GM18519 (cell line): Measurements from ENCODE around the gene NUP93.

Experiments used
- ATAC-seq: cut with Tn5 transposase; IDR thresholded peaks from one replicate; pipeline ENCODE4 v1.9.1; 2021; ENCODE audit warnings: mild to moderate bottlenecking, moderate library complexity; ENCODE audit not compliant: unreplicated experiment, low FRiP score

Gene NUP93

GRCh38 chr16:56729735-56730662 is at the start of gene NUP93:
TSS of gene NUP93 (plus strand) at chr16:56730129. CDS start at chr16:56748248, 18,119 bp downstream.
- peak; percentile 63 for ATAC-seq

- peak; percentile 89 for ATAC-seq
Measured at GRCh38 chr16:56681939-56682702, 47.8 kb upstream of the NUP93 start, which contains the start of gene MT1X. TSS of gene MT1X (plus strand) at chr16:56682470. CDS start at chr16:56682541, 71 bp downstream.

GRCh38 chr16:56682703-56683397 is 47.1 kb upstream of the NUP93 start:
- no peak for ATAC-seq

GRCh38 chr16:56683424-56684172 is 46.3 kb upstream of the NUP93 start:
- no peak for ATAC-seq

GRCh38 chr16:56684256-56684925 is 45.5 kb upstream of the NUP93 start:
- no peak for ATAC-seq

- ATAC-seq: no peak
Measured at GRCh38 chr16:56684926-56685590, 44.9 kb upstream of the NUP93 start.

GRCh38 chr16:56686758-56687157 is 43.2 kb upstream of the NUP93 start:
- ATAC-seq: no peak

- ATAC-seq: no peak
Measured at GRCh38 chr16:56688762-56689161, 41.2 kb upstream of the NUP93 start.

GRCh38 chr16:56689171-56689570 is 40.8 kb upstream of the NUP93 start:
- no peak for ATAC-seq

- ATAC-seq: no peak
Measured at GRCh38 chr16:56690420-56691122, 39.4 kb upstream of the NUP93 start.

GRCh38 chr16:56691885-56692284 is 38.0 kb upstream of the NUP93 start:
- no peak for ATAC-seq

GRCh38 chr16:56695246-56695645 is 34.7 kb upstream of the NUP93 start:
- no peak for ATAC-seq

- no peak for ATAC-seq
Measured at GRCh38 chr16:56697456-56698155, 32.3 kb upstream of the NUP93 start.

- ATAC-seq: no peak
Measured at GRCh38 chr16:56700195-56700594, 29.7 kb upstream of the NUP93 start.

GRCh38 chr16:56700631-56701030 is 29.3 kb upstream of the NUP93 start:
- ATAC-seq: no peak

- ATAC-seq: no peak
Measured at GRCh38 chr16:56701534-56701933, 28.4 kb upstream of the NUP93 start.

GRCh38 chr16:56702836-56703235 is 27.1 kb upstream of the NUP93 start:
- ATAC-seq: no peak
